ENCODE data around the gene PKP3.
A peak's percentile ranks its signal among the peaks of the same experiment; 100 is the strongest.
"Not testable (repeated sequence)": the region's sequence is repeated elsewhere in the genome, so short reads cannot be mapped to it uniquely, and the experiment has no call there.

PKP3 gene

DNA sequence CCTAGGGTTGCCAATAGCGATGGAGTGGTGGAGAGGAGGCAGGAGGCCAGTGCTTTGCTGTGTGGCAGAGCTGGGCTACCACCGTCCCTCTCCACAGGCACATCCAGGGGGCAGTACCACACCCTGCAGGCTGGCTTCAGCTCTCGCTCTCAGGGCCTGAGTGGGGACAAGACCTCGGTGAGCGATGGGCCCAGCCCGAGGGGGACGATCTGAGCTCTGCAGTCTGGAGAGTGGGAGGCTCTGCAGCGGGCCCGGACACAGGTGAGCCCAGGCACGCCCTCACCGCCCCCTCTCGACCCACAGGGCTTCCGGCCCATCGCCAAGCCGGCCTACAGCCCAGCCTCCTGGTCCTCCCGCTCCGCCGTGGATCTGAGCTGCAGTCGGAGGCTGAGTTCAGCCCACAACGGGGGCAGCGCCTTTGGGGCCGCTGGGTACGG is 2.5 kb downstream of the PKP3 start:
- DNase-seq (ENCODE audit: low read depth, low spot score) = no peak

DNA sequence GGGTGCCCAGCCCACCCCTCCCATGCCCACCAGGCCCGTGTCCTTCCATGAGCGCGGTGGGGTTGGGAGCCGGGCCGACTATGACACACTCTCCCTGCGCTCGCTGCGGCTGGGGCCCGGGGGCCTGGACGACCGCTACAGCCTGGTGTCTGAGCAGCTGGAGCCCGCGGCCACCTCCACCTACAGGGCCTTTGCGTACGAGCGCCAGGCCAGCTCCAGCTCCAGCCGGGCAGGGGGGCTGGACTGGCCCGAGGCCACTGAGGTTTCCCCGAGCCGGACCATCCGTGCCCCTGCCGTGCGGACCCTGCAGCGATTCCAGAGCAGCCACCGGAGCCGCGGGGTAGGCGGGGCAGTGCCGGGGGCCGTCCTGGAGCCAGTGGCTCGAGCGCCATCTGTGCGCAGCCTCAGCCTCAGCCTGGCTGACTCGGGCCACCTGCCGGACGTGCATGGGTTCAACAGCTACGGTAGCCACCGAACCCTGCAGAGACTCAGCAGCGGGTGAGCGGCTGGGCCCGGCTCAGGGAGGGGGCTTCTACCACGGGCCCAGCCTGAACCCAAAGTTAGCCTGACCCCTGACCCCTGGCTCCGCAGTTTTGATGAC is 3.0 kb downstream of the PKP3 start:
- DNase-seq (ENCODE audit: low read depth, low spot score) = no peak

DNA sequence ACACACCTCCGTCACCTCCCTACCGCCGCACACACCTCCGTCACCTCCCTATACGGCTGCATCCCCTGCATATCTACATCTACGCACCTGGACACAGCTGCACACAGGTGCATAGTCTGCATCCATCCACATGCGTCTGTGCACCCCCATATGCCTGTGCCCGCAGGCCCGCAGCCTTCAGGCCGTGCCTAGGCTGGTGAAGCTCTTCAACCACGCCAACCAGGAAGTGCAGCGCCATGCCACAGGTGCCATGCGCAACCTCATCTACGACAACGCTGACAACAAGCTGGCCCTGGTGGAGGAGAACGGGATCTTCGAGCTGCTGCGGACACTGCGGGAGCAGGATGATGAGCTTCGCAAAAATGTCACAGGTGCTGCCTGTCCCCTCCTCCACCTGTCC is 4.8 kb downstream of the PKP3 start:
- DNase-seq (ENCODE audit: low read depth, low spot score) = no peak

DNA sequence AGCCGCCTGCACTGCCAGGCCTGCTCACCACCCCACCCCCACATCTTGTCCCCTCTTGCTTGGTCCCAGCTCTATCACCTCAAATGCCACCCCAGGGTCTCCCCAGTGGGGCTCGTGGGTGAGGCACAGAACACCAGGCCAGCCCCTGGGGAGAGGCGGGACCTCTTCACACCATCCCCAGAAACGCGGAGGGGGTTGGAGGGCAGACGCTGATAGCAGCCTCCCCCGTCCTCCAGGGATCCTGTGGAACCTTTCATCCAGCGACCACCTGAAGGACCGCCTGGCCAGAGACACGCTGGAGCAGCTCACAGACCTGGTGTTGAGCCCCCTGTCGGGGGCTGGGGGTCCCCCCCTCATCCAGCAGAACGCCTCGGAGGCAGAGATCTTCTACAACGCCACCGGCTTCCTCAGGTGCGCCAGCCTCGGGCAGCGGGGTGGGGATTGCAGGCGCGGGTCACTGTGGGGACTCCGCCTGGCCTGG is 5.8 kb downstream of the PKP3 start:
- DNase-seq (ENCODE audit: low read depth, low spot score) = no peak

DNA sequence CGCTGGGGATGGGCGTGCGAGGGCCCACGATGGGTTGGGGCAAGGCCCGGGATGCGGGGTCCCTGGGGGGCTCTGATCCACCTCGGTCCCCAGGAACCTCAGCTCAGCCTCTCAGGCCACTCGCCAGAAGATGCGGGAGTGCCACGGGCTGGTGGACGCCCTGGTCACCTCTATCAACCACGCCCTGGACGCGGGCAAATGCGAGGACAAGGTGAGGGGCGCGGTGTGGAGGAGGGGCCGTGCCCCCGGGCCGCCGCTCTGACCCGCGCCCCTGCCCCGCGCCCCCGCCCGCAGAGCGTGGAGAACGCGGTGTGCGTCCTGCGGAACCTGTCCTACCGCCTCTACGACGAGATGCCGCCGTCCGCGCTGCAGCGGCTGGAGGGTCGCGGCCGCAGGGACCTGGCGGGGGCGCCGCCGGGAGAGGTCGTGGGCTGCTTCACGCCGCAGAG is 6.3 kb downstream of the PKP3 start:
- DNase-seq (ENCODE audit: low read depth, low spot score) = no peak

DNA sequence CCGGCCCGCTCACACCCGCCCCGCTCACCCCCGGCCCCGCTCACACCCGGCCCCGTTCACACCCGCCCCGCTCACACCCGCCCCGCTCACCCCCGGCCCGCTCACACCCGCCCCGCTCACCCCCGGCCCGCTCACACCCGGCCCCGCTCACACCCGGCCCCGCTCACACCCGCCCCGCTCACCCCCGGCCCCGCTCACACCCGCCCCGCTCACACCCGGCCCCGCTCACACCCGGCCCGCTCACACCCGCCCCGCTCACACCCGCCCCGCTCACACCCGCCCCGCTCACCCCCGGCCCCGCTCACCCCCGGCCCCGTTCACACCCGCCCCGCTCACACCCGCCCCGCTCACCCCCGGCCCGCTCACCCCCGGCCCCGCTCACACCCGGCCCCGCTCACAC is 7.2 kb downstream of the PKP3 start:
- not testable (repeated sequence) for DNase-seq (ENCODE audit: low read depth, low spot score)

DNA sequence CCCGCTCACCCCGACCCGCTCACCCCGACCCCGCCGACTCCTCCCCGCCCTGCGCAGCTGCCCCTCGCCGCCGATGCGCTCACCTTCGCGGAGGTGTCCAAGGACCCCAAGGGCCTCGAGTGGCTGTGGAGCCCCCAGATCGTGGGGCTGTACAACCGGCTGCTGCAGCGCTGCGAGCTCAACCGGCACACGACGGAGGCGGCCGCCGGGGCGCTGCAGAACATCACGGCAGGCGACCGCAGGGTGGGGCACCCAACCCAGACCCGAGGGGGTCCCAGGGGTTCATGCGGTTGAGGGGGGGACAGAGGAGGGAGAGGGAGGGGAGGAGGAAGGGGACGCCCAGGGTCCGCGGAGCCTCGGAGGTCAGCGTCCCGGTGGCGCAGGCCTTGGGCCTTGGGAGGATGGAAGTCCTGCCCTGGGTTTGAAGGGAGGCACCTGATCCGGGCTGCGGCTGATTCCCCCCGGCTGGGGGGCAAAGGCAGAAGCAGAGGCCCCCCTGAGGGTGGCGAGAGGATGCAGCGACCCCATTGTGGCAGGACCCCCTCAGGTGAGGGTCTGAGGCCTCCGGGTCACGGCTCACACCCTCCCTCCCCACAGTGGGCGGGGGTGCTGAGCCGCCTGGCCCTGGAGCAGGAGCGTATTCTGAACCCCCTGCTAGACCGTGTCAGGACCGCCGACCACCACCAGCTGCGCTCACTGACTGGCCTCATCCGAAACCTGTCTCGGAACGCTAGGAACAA is 9.2 kb downstream of the PKP3 start:
- no peak for DNase-seq (ENCODE audit: low read depth, low spot score)

DNA sequence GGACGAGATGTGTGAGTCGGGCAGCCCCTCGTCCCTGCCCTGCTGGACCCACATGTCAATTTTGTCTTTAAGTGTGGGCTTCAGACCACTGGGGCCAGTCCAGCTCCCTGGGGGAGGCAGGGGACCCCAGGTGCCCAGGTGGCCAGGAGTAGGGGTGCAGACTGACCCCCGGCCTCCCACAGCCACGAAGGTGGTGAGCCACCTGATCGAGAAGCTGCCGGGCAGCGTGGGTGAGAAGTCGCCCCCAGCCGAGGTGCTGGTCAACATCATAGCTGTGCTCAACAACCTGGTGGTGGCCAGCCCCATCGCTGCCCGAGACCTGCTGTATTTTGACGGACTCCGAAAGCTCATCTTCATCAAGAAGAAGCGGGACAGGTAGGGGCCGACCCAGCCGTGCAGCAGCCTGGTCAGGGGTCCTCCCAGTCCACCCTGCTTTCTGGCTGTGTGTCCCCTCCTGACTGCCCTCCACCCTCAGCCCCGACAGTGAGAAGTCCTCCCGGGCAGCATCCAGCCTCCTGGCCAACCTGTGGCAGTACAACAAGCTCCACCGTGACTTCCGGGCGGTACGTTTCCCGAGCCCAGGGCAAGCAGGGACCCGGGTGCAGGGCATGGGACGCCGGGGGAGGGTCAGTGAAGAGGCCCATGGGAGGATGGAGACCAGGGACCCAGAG is 9.9 kb downstream of the PKP3 start:
- no peak for DNase-seq (ENCODE audit: low read depth, low spot score)

DNA sequence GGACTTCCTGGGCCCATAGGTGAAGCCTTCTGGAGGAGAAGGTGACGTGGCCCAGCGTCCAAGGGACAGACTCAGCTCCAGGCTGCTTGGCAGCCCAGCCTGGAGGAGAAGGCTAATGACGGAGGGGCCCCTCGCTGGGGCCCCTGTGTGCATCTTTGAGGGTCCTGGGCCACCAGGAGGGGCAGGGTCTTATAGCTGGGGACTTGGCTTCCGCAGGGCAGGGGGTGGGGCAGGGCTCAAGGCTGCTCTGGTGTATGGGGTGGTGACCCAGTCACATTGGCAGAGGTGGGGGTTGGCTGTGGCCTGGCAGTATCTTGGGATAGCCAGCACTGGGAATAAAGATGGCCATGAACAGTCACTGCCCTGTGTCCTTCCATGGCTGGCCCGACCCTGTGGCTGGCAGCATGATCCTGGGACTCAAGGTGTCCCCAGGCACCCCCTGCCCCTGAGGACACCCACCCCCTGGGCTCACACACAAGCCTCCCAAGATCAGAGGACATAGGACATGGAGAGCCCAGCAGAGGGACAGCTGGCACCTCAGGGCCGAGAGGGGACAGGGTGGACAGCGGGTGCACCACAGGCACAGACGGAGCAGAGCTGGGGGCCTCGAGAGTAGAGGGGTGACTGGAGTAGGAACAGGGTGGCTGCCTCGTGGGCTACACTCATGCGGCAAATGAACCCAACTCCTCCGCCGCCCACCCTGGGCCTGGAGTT is 10.7 kb downstream of the PKP3 start:
- no peak for DNase-seq (ENCODE audit: low read depth, low spot score)

DNA sequence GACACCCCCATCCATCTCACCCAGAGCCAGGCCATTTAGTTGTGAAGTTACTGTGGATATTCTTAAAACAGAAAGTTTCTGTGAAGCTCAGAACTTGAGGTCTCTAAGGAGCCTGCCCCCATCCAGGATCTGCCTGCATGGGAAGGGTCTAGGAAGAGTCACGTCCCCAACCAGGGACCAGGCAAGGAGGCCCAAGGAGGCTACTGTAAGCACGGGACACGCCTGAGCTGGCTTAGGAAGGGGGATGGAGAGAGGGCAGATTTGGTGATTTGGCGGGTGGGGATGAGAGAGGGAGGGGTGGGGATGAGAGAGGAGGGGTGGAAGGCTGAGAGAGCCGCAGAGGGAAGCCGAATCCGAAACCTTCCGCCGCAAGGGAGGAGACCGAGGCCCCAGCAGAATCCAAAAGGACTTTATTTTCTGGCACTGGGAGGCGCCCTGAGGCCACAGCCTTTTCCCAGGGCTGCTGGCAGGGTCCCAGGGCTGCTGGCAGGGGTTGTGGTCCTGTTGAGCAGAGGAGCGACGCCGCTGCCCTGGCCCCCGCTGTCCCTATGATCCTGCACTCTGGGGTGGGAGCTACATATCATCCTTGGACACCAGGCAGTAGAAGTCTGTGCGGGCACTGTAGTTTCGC is 11.4 kb downstream of the PKP3 start:
- no peak for DNase-seq (ENCODE audit: low read depth, low spot score)

DNA sequence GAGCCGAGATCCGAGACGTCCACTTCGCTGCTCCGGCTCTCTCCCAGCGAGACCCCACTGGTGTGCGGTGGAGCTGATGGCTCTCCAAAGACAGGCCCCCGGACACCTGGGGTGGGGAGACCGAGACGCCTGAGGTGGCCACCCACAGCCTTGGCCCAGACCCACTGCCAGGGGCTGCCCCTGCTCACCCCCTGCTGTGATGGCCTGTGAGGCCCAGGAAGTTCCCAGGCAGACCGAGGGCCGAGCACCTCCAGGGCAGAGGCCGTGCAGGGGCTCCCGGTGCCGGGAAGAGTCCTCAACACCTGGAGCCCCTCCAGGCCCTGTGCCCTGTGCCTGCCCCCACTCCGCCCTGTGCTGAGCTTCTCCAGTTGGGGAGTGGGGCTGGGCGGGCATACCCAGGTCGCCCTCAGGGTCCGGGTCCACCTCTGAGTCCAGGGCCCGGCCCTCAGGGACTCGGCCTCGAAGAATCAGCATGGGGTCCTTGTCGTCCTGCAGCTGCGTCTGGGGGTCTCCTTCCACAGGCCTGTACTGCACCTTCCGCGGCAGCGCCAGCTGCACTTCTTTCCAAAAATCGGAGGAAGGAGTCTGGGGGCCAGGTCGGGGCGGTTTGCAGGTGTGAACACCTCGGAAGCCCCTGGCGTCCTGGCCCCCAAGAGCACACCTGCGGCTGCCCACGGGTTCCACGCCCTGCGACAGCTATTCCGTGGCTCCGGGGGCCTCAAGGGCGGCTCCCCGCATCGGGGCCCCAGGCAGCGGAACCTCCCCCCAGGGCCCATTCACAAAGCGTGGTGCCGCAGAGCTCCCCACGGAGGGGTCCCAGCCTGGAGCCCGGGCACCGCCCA is 12.2 kb downstream of the PKP3 start:
- DNase-seq (ENCODE audit: low read depth, low spot score) = no peak

DNA sequence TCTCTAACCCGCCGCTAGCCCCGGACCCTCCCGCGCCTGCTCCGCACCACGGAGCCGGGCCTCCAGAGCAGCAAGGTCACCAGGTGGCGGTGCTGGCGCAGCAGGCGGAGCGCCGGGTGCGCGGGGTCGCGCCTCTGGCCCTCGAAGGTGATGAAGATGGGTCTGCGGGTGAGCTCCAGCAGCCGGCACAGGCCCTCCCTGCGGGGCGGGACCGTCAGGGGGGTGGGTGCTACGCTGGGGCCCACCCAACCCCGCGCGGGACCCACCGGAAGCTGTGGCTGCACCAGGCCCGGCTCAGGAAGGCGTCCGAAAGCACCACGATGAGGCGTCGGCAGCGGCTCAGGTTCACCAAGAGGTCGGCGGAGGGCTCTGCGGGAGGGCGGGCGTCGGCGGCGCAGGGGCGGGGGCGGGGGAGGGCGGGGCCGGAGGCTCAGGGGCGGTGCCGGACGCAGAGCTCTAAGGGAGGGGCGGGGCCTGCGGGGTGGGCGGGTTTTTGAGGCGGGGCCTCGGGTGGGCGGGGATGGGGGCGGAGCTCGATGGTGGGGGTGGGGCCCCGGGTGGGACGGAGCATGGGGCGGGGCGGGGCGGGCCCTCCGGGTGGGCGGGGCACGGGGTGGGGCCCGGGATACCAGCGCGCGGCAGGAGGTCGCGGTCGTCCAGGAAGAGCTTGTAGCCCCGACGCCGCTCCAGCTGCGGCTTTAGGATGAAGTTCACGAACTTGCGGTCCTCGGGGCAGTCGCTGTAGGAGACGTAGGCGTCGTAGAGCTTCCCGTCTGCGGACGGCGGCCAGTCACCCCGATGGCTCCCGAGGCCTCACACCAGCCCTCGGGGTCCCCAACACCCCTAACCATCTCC is 13.0 kb downstream of the PKP3 start:
- peak; percentile 80 for DNase-seq (ENCODE audit: low read depth, low spot score)

DNA sequence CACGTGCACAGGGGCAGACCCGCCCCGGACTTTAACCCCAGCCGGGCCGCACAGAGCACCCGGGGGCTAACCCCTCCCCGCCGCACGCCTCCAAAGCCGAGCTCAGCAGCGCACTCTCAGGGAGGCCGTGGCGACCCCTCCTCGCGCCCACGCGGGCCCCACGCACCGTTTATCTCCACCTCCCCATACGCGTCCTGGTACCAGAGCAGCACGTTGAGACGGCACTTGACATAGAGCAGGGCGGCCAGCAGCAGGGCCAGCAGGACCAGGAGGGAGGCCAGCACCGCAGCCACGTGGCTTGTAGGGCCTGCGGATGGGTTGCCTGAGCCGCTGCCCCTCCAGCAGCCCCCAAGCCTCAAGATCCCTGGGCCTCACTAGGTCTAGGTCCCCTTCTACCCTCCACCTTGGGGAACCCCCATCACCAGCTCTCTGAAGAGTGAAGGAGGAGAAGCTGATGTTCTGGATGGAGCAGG is 13.7 kb downstream of the PKP3 start:
- no peak for DNase-seq (ENCODE audit: low read depth, low spot score)

DNA sequence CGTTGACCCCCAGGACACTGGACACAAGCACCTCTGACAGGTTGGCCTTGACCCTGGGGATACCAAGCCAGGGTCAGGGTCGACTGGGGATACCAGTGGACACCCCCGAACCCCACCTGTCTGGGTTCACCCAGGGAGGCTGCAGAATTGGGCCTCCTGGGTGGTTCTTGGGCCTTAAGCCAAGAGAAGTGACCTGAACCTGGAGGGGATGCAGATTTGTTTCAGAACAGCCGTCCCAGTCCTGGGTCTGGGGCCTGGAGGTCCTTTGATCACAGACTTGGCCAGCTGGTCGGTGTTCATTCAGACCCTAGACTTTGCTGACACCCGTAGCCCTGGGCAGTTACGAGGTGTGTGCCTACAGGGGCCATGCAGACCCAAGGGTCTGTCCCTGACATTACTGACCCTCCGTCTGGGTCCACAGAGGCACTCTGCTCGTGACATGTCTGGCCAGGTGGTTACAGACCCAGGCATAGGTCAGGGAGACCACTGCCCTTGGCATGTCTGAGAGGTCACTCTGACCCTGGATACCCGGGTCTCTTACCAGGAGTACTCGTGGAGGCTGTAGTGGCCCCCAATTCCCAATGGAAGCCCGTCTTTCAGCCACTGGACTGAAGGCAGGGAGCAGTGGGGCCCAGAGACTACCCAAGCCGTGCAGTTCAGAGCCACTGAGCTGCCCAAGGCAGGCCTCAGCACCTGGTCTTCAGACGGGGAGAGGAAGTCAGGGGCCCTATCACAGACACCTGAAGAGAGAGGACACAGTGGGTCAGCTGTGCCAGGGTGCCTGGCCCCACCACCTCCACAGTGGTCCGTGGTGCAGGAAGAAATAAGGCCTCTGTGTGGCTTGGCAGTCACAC is 14.4 kb downstream of the PKP3 start:
- DNase-seq (ENCODE audit: low read depth, low spot score) = no peak

DNA sequence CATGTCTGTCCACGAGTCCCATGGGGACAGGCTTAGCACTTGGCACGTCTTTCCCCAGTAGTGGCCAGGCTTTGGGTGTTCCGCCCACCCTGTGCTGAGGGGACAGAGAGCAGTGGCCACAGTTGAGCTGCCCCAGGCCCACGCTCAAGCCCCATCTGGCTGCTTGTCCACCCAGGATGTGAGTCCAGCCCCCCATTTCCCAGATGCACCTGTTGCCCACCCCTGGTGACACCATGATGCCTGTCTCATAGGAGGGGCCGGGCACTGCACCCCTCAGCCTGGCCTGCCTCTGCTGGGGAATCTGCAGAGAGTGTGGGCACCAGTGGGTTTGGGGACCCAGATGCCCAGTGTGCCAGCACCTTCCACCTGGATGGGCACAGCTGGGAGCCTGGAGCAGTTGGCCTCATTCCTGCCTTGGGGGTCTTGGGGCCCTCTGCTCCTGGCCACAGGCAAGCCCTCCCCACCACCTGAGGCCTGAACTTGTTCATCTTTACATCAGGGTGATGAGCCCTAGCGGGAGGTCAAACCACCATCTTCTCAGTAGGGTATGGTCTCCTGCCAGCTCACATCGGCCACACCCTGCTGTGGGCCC is 15.1 kb downstream of the PKP3 start:
- no peak for DNase-seq (ENCODE audit: low read depth, low spot score)

DNA sequence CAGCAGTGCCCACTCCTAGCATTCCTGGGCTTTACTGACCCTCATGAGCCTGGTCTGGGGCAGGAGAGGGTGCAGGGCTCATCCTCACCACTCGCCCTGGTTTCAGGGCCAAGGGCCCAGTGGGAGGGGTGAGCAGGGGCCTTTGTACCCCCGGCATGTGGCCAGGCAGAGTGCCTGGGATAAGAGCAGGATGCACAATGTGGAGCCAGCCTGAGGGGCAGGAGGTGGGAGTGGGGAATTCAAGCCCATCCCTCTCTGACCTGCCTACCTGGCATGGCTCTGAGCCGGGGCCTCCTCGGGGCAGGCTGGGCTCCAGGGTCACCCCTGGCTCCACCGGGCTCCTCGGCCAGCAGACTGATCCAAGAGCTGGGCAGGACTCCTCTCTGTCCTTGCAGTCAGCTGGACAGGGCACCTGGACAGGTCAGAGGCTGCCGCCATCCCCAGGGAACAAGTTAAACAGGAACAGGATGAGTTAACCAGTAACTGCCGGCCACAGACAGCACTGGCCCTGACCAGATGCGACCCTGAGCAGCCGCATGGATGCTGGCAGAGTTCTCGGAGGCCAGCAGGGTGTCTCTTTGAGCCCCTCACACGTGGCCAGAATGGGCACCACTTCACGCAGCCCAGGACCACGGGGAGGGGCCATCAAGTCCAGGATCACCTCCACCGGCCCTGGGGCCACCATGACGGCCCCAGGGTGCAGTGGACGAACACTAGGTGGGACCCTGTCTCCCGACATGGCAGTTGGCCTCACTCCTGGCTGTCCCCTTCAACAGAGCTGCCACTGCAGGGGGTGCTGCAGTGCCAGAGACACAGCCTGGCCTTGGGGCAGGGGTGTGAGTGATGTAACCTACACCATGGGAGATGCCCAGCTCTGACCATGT is 15.8 kb downstream of the PKP3 start:
- no peak for DNase-seq (ENCODE audit: low read depth, low spot score)

DNA sequence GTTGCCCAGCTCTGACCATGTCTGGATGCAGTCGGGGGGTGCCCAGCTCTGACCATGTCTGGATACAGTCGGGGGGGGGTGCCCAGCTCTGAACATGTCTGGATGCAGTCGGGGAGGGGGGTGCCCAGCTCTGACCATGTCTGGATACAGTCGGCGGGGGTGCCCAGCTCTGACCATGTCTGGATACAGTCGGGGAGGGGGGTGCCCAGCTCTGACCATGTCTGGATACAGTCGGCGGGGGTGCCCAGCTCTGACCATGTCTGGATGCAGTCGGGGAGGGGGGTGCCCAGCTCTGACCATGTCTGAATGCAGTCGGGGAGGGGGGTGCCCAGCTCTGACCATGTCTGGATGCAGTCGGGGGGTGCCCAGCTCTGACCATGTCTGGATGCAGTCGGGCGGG is 16.7 kb downstream of the PKP3 start:
- DNase-seq (ENCODE audit: low read depth, low spot score) = not testable (repeated sequence)
